Renal cortex interstitium (tissue), 11 donors: ENCODE measurements around the gene TEPSIN. TPM values are rescaled to one million over a fixed set of nuclear protein-coding genes. Genes with fewer than 3 reads are reported as not detected.

Source experiments
- DNase-seq, 11 donors: peaks; one replicate each; pipeline ENCODE4 v3.0.0-alpha.2; 2013; ENCODE audit warnings: low read depth in 9 of 11, low spot score in 4 of 11; ENCODE audit errors: extremely low read depth in 1 of 11
- polyA plus RNA-seq, 3 donors: library from polyadenylated mRNA; unstranded; fragments of 120-200 nt; gene quantifications; one replicate each; pipeline ENCODE4 v1.2.1, GENCODE V29; 2013; ENCODE audit not compliant: insufficient read length in 3 of 3

The TEPSIN gene
- polyA plus RNA-seq, 3 donors: 14.3 to 28.4 (median 21.5) TPM

- DNase-seq: no peak
Measured at GRCh38 chr17:81253358-81254131, 14.7 kb upstream of the TEPSIN start.

GRCh38 chr17:81252987-81253329 lies 14.1 kb upstream of the TEPSIN start:
- DNase-seq: no peak

DNA sequence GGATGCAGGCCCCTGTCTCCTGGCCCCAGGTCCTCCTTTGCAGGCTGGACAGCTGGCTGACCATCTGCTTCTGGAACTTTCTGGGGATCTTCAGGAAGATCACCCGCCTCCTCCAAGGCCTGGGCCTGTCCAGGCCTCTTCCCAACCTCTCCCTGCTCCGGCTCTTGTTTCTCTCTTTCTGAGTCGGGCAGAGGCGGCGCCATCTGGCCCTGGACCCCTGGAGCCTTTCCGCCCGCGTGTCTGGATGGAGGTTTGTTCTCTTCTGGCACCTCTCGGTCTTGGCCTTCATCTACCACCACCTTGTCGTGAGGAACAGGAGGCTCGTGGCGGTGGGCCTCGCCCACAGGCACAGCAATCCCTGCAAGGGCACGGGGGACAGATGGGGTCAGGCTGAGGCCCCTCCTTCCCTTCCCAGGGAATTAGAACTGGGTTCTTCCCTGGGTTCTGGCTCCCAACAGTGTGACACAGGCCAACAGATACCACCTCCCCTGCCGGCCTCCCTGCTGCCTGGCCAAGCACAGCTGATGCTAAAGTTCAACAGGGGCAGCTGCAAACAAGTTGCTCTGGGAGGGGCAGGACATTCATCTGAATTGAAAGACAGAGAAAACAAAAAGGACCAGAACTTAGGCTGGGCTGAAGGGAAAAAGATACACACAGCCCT lies 13.6 kb upstream of the TEPSIN start:
- no peak for DNase-seq

GRCh38 chr17:81251709-81252301 lies 12.9 kb upstream of the TEPSIN start:
- no peak for DNase-seq

- no peak for DNase-seq
Measured at GRCh38 chr17:81251094-81251708, 12.3 kb upstream of the TEPSIN start.

GRCh38 chr17:81250286-81251093 lies 11.6 kb upstream of the TEPSIN start:
- no peak for DNase-seq

- DNase-seq: no peak
Measured at GRCh38 chr17:81249223-81250040, 10.6 kb upstream of the TEPSIN start.

DNA sequence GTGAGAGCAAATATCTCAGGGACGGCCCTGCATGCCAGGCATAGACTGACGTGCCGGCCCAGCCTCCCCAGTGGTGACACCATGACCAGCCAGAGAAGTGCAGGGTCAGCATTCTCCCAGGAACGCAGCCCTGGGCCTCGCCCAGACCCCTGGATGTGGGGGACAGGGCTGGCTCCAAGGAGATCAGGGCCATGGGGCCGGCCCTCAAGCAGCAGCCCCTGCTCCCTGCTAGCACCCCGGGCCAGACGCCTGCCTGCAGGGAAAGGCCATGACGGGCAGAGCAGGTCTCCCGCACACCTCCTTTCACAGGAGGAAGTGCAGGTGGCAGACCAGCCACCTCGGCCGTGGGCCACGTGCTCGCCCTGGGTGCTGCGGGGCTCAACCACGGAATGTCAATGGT lies 9.8 kb upstream of the TEPSIN start:
- no peak for DNase-seq

GRCh38 chr17:81247339-81247990 lies 8.6 kb upstream of the TEPSIN start:
- no peak for DNase-seq

GRCh38 chr17:81246679-81247338 lies 8.0 kb upstream of the TEPSIN start:
- DNase-seq: no peak

DNA sequence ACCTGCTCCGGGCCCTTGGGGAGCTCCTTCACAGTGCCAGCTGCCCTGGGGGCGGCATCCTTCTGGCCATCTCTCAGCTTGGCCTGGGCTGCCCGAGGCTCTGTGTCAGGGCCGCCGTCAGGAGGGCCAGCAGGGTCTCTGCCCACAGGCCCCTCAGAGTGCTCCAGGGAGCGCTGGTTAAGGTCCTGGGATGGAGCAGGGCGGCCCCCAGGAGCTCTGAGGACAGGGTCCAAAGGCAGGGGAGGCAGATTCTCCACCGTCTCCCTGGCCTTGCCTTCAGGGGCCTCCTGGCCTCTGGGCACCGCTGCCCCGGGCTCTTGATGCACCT lies 7.5 kb upstream of the TEPSIN start:
- DNase-seq: no peak

DNA sequence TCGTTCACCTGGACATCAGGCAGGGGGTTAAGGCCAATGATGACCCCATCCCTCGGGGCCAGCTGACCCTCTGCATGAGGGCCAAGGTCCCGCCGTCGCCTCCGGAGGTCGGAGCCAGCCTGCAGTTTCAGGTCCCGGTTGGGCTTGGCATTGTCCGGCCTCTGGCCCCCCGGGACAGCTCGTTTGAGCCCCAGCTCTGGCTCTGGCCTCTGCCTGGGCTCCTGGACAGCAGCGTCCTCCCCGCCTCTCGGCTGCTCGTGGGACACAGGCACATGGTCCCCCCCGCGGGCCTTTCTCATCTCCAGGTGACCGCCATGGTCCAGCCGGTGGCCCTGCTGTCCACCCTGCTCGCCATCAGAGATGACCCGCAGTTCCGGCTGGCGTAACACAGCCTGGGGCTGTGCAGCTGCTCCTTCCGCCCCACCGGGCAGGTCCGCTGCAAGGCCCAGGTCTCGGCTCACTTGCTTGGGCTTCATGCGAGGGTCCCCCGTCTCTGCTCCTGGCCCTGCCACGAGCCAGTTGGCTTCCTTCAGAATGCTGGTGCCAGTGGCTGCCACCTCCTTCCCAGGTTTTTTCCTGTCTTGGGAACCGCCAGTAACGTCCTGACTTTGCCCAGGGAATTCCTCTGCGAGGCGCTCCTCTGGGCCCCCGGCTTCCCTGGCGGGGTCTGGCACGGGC lies 6.9 kb upstream of the TEPSIN start:
- no peak for DNase-seq

GRCh38 chr17:81245024-81245664 lies 6.3 kb upstream of the TEPSIN start:
- DNase-seq: no peak

- DNase-seq: no peak
Measured at GRCh38 chr17:81244358-81245023, 5.6 kb upstream of the TEPSIN start.

GRCh38 chr17:81243333-81243664 lies 4.4 kb upstream of the TEPSIN start:
- DNase-seq: no peak
